ENCODE data around the gene ANKFN1. TPM values are rescaled to one million over a fixed set of nuclear protein-coding genes. Genes with fewer than 3 reads are reported as not detected.
"Not testable (repeated sequence)": the region's sequence is repeated elsewhere in the genome, so short reads cannot be mapped to it uniquely, and the experiment has no call there.

The ANKFN1 gene
- total RNA-seq, 1 experiment from 2014 or later = 0.10 TPM

DNA sequence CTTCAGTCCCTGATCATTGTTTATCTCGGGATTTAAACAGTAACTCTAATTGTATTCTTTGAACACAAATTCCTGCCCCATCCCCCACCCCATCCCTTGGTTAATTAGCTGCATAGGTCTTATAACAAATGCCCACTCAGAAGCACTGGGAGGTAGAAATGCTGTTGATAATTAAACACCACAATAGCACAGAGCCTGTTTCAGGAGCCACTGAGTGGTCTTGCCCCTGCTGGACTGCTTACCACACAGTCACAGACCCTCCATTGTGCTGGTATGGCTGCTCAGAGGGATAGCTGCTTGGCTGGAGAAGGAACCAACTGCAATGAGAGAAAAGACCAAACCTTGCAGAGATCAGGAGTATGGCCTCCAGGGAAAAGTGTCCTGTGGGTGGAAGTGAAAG lies 214.1 kb downstream of the ANKFN1 start:
- no peak for DNase-seq (ENCODE audit: low read depth)
- in situ Hi-C loops (cut with HindIII; ENCODE audit: low pct_unique_long_range_greater_than_20kb, low sequenced_read_pairs) = no loop called here

DNA sequence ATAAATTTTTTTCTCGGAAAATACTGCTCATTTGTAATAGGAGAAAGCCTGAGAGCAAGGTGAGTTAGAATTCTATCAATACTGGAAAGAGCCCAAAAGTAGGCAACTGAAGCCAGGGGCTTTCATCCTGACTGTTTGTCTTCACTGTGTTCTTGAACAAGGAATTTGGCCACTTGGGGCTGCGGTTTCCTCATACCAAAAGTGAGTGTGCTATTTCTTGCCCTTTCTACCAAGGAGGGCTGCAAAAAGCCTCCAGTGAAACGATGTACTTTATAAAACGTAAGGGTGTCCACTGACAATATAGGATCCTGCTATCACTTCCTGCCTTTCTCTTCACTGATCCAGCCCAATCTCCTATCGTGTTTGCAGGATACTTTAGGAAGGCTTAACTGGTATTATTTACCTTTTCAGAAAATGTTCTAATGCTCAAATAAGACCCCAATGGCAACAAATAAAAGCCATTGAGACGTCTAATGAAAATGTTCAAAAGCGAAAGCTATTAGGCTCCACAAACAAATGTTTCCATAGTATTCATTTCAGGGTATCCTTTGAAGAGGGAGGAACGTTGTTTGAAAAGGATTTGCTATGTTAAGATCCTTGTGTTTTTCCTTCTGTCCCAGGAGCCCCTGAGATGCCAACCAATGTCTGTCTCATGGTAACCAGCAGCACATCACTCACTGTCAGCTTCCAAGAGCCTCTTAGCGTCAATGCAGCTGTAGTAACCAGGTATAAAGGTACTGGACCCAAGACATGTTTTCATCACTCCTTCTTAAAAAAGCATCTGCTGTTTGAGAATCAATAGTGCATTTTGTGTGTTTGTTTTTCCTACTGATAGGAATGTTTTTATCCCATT lies 220.9 kb downstream of the ANKFN1 start:
- in situ Hi-C loops (cut with HindIII; ENCODE audit: low pct_unique_long_range_greater_than_20kb, low sequenced_read_pairs) = no loop called here
- no peak for DNase-seq (ENCODE audit: low read depth)

DNA sequence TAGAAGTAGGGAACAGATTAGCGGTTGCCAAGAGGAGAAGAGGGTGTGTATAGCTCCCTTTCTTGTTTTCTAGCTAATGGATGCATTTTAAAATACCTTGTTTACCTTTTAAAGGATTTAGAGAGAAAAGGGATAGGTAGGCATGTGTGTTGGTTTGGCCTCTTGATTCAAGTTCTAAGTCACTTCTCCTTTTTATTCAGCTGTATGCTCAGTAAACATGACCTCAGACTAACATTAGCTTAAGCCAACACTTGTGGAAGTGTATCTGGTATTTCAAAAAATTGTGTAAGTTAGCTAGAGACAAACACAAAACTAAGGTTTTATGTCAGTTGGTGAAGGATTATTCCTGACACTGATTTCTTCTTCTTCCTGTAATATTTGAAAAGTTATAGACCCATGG lies 236.1 kb downstream of the ANKFN1 start:
- no peak for DNase-seq (ENCODE audit: low read depth)
- in situ Hi-C loops (cut with HindIII; ENCODE audit: low pct_unique_long_range_greater_than_20kb, low sequenced_read_pairs) = no loop called here

DNA sequence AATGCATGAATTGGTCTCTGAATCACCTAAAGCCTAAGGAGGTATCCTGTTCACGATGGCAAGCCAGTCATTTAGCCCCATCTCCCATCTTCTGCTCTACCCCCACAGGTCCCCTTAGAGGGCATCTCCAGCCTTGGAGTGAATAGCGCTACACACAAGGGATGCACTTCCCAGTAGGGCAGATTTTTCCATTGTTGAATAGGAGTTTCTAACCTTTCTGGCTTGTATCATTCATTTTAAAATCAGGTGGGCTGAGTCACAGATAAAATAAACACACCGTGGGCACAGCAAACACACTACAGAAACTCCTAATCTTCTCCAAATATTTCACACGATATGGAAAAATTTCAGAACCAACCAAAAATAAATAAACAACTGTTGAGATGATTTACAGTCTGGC lies 239.0 kb downstream of the ANKFN1 start:
- DNase-seq (ENCODE audit: low read depth) = peak; percentile 35
- in situ Hi-C loops (cut with HindIII; ENCODE audit: low pct_unique_long_range_greater_than_20kb, low sequenced_read_pairs) = no loop called here

DNA sequence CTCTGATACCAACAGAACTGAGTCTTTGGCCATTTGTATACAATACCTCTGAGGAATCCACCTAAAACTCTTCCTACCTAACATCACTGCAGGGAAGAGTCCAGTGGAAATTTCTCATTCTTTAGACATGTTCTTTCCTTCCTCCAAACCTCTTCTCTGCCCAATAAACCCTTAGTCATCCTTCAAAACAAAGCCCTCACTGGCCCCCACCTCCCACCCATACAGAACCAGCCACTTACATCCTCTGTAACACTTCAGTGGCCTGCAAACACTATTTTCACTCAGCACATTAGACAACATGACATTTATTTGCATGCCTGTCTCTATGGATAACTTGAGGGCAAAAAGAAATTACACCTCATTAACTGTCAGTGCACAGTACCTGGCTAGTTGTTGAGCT lies 239.9 kb downstream of the ANKFN1 start:
- DNase-seq (ENCODE audit: low read depth) = peak; percentile 46
- in situ Hi-C loops (cut with HindIII; ENCODE audit: low pct_unique_long_range_greater_than_20kb, low sequenced_read_pairs) = no loop called here

DNA sequence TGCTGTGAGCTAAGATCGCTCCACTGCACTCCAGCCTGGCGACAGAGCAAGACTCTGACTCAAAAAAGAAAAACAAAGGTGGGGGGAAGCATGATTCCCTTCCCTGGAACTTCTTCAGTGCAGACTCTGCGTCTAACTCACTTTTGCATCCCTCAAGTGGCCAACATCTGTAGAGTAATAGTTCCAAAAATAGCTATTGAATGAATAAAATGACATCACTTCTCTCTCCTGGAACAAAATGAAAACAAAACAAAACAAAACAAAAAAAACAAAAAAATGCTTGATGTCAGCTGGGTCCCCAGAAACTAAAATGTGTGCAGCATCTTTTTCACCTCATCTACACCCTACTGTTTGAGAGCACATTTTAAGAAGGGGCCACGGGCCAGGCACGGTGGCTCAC lies 242.5 kb downstream of the ANKFN1 start:
- DNase-seq (ENCODE audit: low read depth) = no peak
- in situ Hi-C loops (cut with HindIII; ENCODE audit: low pct_unique_long_range_greater_than_20kb, low sequenced_read_pairs) = no loop called here

DNA sequence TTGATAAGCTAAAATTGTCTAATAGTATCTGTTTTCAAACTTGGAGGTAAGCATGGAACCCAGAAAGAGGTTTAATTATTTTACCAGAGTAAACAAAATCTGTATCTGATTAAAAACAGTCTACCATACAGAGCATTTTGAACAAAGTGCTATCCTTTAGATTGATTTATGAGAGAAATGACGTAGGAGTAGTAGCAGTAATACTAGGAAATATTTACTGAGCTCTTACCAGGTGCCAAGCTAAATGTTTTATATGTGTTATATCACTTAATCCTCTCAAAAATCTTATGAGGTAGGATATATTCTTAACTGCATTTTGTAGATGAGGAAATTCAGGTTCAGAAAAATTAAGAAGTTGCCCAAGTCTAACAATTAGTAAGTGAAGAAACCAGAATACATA lies 253.8 kb downstream of the ANKFN1 start:
- DNase-seq (ENCODE audit: low read depth) = no peak
- in situ Hi-C loops (cut with HindIII; ENCODE audit: low pct_unique_long_range_greater_than_20kb, low sequenced_read_pairs) = no loop called here

DNA sequence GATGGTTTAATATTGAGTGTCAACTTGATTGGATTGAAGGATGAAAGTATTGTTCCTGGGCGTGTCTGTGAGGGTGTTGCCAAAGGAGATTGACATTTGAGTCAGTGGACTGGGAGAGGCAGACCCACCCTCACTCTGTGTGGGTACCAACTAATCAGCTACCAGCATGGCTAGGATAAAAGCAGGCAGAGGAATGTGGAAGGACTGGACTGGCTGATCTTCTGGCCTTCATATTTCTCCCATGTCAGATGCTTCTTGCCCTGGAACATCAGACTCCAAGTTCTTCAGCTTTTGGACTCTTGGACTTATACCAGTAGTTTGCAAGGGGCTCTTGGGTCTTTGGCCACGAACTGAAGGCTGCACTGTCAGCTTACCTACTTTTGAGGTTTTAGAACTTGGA lies 259.1 kb downstream of the ANKFN1 start:
- DNase-seq (ENCODE audit: low read depth); in situ Hi-C loops (cut with HindIII; ENCODE audit: low pct_unique_long_range_greater_than_20kb, low sequenced_read_pairs): not testable (repeated sequence)

DNA sequence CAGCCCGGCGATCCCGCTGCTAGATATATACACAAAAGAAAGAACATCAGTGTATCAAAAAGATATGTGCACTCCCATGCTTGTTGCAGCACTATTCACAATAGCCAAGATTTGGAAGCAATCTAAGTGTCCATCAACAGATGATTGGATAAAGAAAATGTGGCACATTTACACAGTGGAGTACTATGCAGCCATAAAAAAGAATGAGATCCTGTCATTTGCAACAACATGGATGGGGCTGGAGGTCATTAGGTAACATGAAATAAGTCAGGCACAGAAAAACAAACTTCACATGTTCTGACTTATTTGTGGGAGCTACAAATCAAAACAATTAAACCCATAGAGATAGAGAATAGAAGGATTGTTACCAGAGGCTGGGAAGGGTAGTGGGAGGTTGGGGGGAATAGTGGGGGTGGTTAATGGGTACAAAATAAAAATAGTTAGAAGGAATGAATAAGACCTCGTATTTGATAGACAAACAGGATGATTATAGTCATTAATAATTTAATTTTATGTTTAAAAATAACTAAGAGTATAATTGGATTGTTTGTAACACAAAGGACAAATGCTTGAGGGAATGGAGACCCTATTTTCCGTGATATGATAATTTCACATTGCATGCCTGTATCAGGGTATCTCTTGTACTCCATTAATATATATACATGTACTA lies 263.5 kb downstream of the ANKFN1 start:
- in situ Hi-C loops (cut with HindIII; ENCODE audit: low pct_unique_long_range_greater_than_20kb, low sequenced_read_pairs) = no loop called here
- DNase-seq (ENCODE audit: low read depth) = no peak

DNA sequence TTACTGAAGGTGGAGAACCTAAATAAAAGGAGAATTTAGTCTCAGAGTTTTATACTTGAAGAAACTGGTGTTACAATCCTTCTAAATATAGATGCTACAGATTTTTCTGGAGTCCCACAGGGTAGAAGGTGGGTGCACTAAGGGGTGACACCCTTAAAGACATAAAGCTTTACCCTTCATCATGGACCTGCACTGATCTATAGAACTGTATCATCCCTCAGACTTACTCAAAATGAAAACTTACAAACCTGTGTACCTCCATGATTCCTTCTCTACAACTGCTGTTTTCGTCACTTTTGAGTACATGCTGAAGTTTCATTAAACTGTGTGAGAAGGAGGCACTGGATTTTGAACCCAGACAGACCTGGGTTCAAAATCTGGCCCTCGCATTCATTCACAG lies 270.7 kb downstream of the ANKFN1 start:
- no peak for DNase-seq (ENCODE audit: low read depth)
- in situ Hi-C loops (cut with HindIII; ENCODE audit: low pct_unique_long_range_greater_than_20kb, low sequenced_read_pairs) = no loop called here

DNA sequence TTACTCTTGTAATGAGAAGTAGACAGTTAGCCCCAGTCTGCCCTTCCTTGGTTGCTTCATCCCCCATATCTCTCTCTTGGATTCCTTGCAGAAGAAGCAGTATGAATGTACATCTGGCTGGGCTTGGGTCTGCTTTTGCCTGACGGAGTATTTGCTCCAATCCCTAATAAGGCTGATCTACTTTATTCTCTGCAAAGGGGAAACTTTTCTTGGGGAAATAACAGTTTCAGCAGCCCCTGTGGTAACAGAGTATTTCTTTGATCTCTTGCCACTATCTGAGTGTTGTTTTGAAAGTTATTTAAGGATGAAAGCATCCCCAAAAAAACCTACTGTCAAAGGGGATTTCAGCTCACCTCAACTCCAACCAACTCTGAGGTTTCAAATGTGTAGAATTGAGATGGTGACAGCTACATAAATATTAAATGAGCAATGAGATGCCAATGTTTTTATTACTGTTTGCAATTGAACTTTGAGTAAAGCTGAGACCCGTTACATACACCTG lies 271.3 kb downstream of the ANKFN1 start:
- in situ Hi-C loops (cut with HindIII; ENCODE audit: low pct_unique_long_range_greater_than_20kb, low sequenced_read_pairs) = no loop called here
- no peak for DNase-seq (ENCODE audit: low read depth)

DNA sequence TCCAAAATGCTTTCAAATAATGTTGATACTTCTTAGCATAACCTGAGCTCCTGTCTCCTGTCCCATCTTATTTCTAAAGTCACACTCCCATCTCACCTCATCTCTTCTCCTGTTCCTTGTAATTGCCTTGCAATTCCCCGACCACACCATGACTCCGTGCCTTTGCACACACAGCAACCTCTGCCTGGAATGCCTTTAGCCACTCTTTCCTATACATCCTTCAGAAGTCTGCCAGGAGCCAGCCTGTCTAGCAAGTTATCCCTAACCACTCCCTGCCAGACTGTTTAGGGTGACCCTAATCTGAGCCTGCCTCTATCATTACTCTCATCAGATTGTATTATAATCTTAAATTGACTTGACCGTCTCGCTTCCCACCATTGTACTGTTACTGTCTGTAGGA lies 272.2 kb downstream of the ANKFN1 start:
- in situ Hi-C loops (cut with HindIII; ENCODE audit: low pct_unique_long_range_greater_than_20kb, low sequenced_read_pairs) = no loop called here
- DNase-seq (ENCODE audit: low read depth) = no peak

DNA sequence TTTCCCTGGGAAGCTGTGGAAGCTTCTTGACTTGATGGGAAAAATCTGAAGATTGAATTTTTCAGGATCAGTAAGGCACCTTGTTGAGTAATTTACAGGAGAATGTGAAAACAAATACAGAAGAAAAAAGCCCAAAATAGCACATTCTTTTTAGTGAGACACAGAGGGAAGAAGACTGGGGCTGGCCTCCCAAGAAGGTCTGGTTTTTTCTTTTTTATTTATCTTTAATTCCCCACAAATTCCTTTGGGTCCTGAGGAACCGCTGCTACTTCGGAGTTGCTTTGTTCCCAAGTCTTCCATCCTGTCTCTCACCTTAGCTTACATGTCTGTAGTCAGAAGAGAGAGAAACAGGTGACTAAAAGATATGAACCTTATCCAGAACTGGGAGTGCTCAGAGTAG lies 273.6 kb downstream of the ANKFN1 start:
- in situ Hi-C loops (cut with HindIII; ENCODE audit: low pct_unique_long_range_greater_than_20kb, low sequenced_read_pairs) = no loop called here
- DNase-seq (ENCODE audit: low read depth) = no peak

DNA sequence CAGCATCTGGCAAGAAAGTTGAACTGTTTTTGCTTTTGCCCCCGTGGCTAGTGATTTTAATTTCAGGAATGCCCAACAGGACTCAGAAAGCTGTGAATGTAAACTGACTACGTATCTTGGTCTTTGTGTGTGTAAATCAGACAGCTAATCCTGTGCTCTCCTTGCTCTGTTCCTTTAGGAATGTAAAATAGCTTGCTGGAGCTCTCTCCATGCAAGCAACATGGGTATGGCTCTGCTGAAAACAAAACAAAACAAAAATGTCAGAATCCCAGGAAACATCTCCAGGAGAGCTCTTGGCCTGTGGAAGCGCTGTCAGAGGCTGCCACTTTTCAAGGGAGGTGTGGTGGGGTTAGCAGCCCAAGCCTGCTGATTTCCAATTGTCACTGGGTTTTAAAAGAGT lies 278.5 kb downstream of the ANKFN1 start:
- no peak for DNase-seq (ENCODE audit: low read depth)
- in situ Hi-C loops (cut with HindIII; ENCODE audit: low pct_unique_long_range_greater_than_20kb, low sequenced_read_pairs) = no loop called here

DNA sequence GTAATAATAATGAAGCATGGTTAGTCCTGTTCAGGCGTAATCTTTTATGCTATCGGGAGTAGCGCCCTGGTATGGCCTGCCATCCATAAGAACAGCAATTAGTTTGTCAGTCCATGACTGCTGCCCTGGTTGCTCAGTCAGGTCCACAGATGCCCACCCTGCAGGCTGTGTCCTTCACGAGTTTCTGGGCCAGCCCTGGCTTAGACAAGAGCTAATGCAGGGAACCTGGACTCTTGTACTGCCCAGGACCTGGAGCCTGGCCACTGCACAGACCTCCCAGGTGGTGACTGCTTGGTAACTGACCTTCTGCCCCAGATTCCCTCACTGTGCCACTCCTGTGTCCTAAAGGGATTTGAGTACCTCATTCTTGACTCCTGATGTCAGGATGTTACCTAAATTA lies 279.2 kb downstream of the ANKFN1 start:
- in situ Hi-C loops (cut with HindIII; ENCODE audit: low pct_unique_long_range_greater_than_20kb, low sequenced_read_pairs) = no loop called here

DNA sequence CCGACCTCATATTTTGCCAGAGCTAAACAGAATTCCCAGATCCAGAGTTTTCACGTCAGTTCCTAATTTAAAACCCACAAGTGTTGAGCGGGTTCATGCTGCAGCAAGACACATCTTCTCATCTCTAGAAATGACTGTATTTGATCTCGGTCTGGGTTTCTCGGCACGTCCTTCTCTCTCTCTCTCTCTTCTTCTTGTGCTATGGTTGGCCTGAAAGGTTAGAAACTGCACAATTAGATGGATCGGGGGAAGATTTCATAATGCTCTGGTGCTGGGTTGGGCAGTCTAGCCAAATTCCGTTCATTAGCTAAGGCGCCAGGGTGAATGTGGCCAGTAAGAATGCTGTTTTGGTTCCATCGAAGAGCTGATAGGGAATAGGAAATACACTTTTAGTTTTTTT lies 281.3 kb downstream of the ANKFN1 start:
- in situ Hi-C loops (cut with HindIII; ENCODE audit: low pct_unique_long_range_greater_than_20kb, low sequenced_read_pairs) = no loop called here
- DNase-seq (ENCODE audit: low read depth) = no peak

More for the DNA sequence above, 279.2 kb downstream of the ANKFN1 start:
- no peak for DNase-seq (ENCODE audit: low read depth)

DNA sequence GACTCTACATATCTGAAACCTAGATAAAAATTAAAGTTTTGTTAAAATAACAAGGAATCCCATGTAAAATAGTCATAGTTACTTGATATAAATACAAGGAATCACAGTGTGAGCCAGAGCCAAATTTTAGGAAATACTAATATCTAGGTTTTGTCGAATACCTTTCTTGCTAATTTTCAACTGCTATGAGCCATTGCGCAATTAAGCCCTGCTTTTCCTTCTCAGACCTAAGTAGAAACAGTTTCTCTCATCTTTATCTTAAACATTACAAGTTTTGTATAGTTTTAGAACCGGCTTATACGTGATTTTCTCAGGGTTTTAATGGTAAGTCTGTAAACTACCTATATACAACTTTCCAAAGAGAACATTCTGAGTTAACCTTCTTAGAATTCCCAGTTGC lies 282.9 kb downstream of the ANKFN1 start:
- in situ Hi-C loops (cut with HindIII; ENCODE audit: low pct_unique_long_range_greater_than_20kb, low sequenced_read_pairs) = no loop called here
- DNase-seq (ENCODE audit: low read depth) = no peak

DNA sequence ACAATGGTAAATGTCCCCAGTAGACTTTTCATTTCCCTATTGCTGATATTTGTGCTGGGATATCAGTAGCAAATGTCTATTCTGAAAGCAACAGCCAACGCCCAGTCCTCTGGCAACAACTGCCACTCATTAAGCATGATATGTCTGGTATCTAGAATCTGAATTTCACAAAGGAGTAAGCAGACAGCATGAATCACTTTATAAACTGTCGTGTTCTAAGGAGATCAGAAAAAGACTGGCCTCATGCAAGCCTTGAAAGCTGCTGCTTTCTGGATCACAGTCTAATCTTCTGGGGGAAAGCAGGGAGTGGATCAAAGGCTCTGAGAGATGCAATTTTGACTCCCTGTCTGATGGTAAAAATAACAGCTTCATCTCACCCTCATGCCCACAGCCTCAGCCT lies 287.1 kb downstream of the ANKFN1 start:
- in situ Hi-C loops (cut with HindIII; ENCODE audit: low pct_unique_long_range_greater_than_20kb, low sequenced_read_pairs) = no loop called here
- DNase-seq (ENCODE audit: low read depth) = no peak

DNA sequence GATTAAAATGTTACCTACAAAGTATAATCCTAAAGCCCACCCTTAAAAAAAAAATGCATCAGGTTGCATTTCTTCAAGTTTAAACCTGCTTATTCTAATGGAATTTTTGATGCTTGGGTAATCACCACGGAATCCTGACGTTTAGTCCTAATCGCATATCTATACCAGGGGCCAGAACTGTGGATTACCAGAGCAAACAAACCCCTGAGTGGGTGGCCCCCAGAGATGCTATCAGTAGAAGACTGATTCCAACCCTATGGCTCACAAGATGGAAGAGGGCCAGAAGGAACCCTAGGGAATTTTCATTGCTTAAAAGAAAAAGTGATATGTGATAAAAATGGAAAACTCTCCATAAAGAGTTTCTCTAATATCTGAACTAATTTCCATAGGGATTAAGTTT lies 288.0 kb downstream of the ANKFN1 start:
- in situ Hi-C loops (cut with HindIII; ENCODE audit: low pct_unique_long_range_greater_than_20kb, low sequenced_read_pairs) = no loop called here
- DNase-seq (ENCODE audit: low read depth) = no peak

Data from Caki2 (cell line).